Measurements from ENCODE around the gene PGM1.

PGM1 gene

GRCh38 chr1:63628607-63629006 is 35.4 kb downstream of the PGM1 start:
- in situ Hi-C loops (cut with MboI; ENCODE audit: low sequenced_read_pairs): no loop called here

- in situ Hi-C loops (cut with MboI; ENCODE audit: low sequenced_read_pairs): no loop called here
Measured at GRCh38 chr1:63630238-63630637, 37.0 kb downstream of the PGM1 start.

- in situ Hi-C loops (cut with MboI; ENCODE audit: low sequenced_read_pairs): no loop called here
Measured at GRCh38 chr1:63630666-63631065, 37.5 kb downstream of the PGM1 start.

- in situ Hi-C loops (cut with MboI; ENCODE audit: low sequenced_read_pairs): no loop called here
Measured at GRCh38 chr1:63632110-63632509, 38.9 kb downstream of the PGM1 start.

- in situ Hi-C loops (cut with MboI; ENCODE audit: low sequenced_read_pairs): no loop called here
Measured at GRCh38 chr1:63633281-63633680, 40.1 kb downstream of the PGM1 start.

- in situ Hi-C loops (cut with MboI; ENCODE audit: low sequenced_read_pairs): no loop called here
Measured at GRCh38 chr1:63634471-63634870, 41.3 kb downstream of the PGM1 start.

GRCh38 chr1:63635681-63636080 is 42.5 kb downstream of the PGM1 start:
- in situ Hi-C loops (cut with MboI; ENCODE audit: low sequenced_read_pairs): no loop called here

GRCh38 chr1:63636192-63637105 is 43.2 kb downstream of the PGM1 start:
- in situ Hi-C loops (cut with MboI; ENCODE audit: low sequenced_read_pairs): no loop called here

GRCh38 chr1:63638471-63638870 is 45.3 kb downstream of the PGM1 start:
- in situ Hi-C loops (cut with MboI; ENCODE audit: low sequenced_read_pairs): no loop called here

GRCh38 chr1:63638875-63639274 is 45.7 kb downstream of the PGM1 start:
- in situ Hi-C loops (cut with MboI; ENCODE audit: low sequenced_read_pairs): no loop called here

- in situ Hi-C loops (cut with MboI; ENCODE audit: low sequenced_read_pairs): no loop called here
Measured at GRCh38 chr1:63640633-63641567, 47.7 kb downstream of the PGM1 start.

- in situ Hi-C loops (cut with MboI; ENCODE audit: low sequenced_read_pairs): no loop called here
Measured at GRCh38 chr1:63641615-63642014, 48.4 kb downstream of the PGM1 start.

GRCh38 chr1:63642901-63643300 is 49.7 kb downstream of the PGM1 start:
- in situ Hi-C loops (cut with MboI; ENCODE audit: low sequenced_read_pairs): no loop called here

- in situ Hi-C loops (cut with MboI; ENCODE audit: low sequenced_read_pairs): no loop called here
Measured at GRCh38 chr1:63643517-63643916, 50.3 kb downstream of the PGM1 start.

- in situ Hi-C loops (cut with MboI; ENCODE audit: low sequenced_read_pairs): no loop called here
Measured at GRCh38 chr1:63643926-63644325, 50.7 kb downstream of the PGM1 start.

GRCh38 chr1:63645317-63645716 is 52.1 kb downstream of the PGM1 start:
- in situ Hi-C loops (cut with MboI; ENCODE audit: low sequenced_read_pairs): no loop called here

- in situ Hi-C loops (cut with MboI; ENCODE audit: low sequenced_read_pairs): no loop called here
Measured at GRCh38 chr1:63648689-63649088, 55.5 kb downstream of the PGM1 start.

- in situ Hi-C loops (cut with MboI; ENCODE audit: low sequenced_read_pairs): no loop called here
Measured at GRCh38 chr1:63651161-63651701, 58.0 kb downstream of the PGM1 start.

- in situ Hi-C loops (cut with MboI; ENCODE audit: low sequenced_read_pairs): no loop called here
Measured at GRCh38 chr1:63653976-63654375, 60.8 kb downstream of the PGM1 start.

- in situ Hi-C loops (cut with MboI; ENCODE audit: low sequenced_read_pairs): no loop called here
Measured at GRCh38 chr1:63659448-63659847, 66.2 kb downstream of the PGM1 start.

- in situ Hi-C loops (cut with MboI; ENCODE audit: low sequenced_read_pairs): no loop called here
Measured at GRCh38 chr1:63662056-63662836, 69.0 kb downstream of the PGM1 start.

Data from HL-60/S4 treated with phorbol 12-myristate 13-acetate at 8.2 ng/mL for 4 days and 3 days (cell line).